Caco-2 (cell line): ENCODE data around the gene CPA5. TPM values are rescaled to one million over a fixed set of nuclear protein-coding genes. Genes with fewer than 3 reads are reported as not detected.
"Not testable (repeated sequence)": the region's sequence is repeated elsewhere in the genome, so short reads cannot be mapped to it uniquely, and the experiment has no call there.

Source experiments
- BruUV-seq: library from RNA; stranded (reverse); fragments of 400-500 nt; replicated peaks from 2 replicates; lab custom pipeline; 2021; lab: Mats Ljungman, UMichigan
- CTCF ChIA-PET: fragments of 300-600 bp; sonication (Branson Sonifier 250); formaldehyde crosslinking; loops from one replicate; lab custom pipeline; 2022; ENCODE audit warnings: antibody characterized with exemption; lab: Charles Lee
- POLR2A ChIA-PET: fragments of 300-600 bp; sonication (Branson Sonifier 250); formaldehyde crosslinking; loops from one replicate; lab custom pipeline; 2022; ENCODE audit warnings: antibody characterized with exemption; lab: Charles Lee
- DNase-seq, 2 experiments: peaks; one replicate each; pipeline versions ENCODE4 v3.0.0 to v3.0.0-alpha.2; 2020 to 2022
- H3K27me3 ChIP-seq: replicated peaks from 2 replicates; pipeline ENCODE4 v1.6.0; 2011; ENCODE audit warnings: low read length; ENCODE audit not compliant: control insufficient read depth, insufficient read depth
- H3K36me3 ChIP-seq: 2 replicates; pipeline ENCODE4 v1.5.1; 2011; ENCODE audit warnings: low read length; ENCODE audit not compliant: control insufficient read depth, insufficient read depth
- H3K4me1 ChIP-seq: fragments of 250-450 bp; sonication (Bioruptor Pico); 2 replicates; pipeline ENCODE4 v1.5.1; 2020; ENCODE audit warnings: mild to moderate bottlenecking
- H3K4me3 ChIP-seq: 2 replicates; pipeline ENCODE4 v1.5.1; 2011; ENCODE audit warnings: low read depth, mild to moderate bottlenecking, control low read depth, low read length
- H3K9me3 ChIP-seq: fragments of 250-450 bp; sonication (Bioruptor Pico); 2 replicates; pipeline ENCODE4 v1.5.1; 2020; ENCODE audit warnings: mild to moderate bottlenecking, moderate library complexity
- H3K27ac Mint-ChIP-seq: one replicate; pipeline ENCODE4 v1.8.0; 2022; ENCODE audit warnings: mixed read lengths; ENCODE audit not compliant: unreplicated experiment
- H3K27me3 Mint-ChIP-seq: one replicate; pipeline ENCODE4 v1.8.0; 2022; ENCODE audit warnings: mixed read lengths; ENCODE audit not compliant: insufficient read depth, unreplicated experiment
- H3K36me3 Mint-ChIP-seq: one replicate; pipeline ENCODE4 v1.8.0; 2022; ENCODE audit warnings: mild to moderate bottlenecking, mixed read lengths; ENCODE audit not compliant: insufficient read depth, unreplicated experiment
- H3K4me1 Mint-ChIP-seq: one replicate; pipeline ENCODE4 v1.8.0; 2022; ENCODE audit warnings: low read depth, mixed read lengths; ENCODE audit not compliant: unreplicated experiment
- H3K4me3 Mint-ChIP-seq: one replicate; pipeline ENCODE4 v1.8.0; 2022; ENCODE audit warnings: mild to moderate bottlenecking, moderate library complexity, mixed read lengths; ENCODE audit not compliant: unreplicated experiment
- H3K9me3 Mint-ChIP-seq: one replicate; pipeline ENCODE4 v1.8.0; 2022; ENCODE audit warnings: mixed read lengths; ENCODE audit not compliant: unreplicated experiment
- CTCF ChIP-seq, 2 experiments: fragments of 200-600 bp in 1 of 2; IDR thresholded peaks; 1 replicate in 1 of 2; 2 replicates in 1 of 2; pipeline versions ENCODE4 v1.5.1 to v1.8.0; 2011 to 2022; ENCODE audit warnings: antibody characterized with exemption in 1 of 2, control low read depth in 1 of 2, inconsistent platforms in 1 of 2, low read depth in 1 of 2, low read length in 1 of 2, mild to moderate bottlenecking in 1 of 2, moderate library complexity in 1 of 2; ENCODE audit not compliant: insufficient read depth in 1 of 2, severe bottlenecking in 1 of 2, unreplicated experiment in 1 of 2
- intact Hi-C: fragments of 100-400 bp; cut with micrococcal nuclease; formaldehyde crosslinking; loops from one replicate; pipeline ENCODE4 v1.10.0; 2022; ENCODE audit not compliant: unreplicated experiment
- total RNA-seq: library from RNA; stranded (reverse); gene quantifications from 2 replicates; pipeline ENCODE4 v1.2.3, GENCODE V29; 2022

Gene CPA5
- total RNA-seq, 1 experiment from 2014 or later, result not detected

GRCh38 chr7:130374507-130374906 is 29.9 kb downstream of the CPA5 start:
- POLR2A ChIA-PET, result no interaction called here
- no peak overlapping the region for H3K4me3 ChIP-seq
- H3K36me3 ChIP-seq, result 0 out of 2 replicates have a peak, but pooled peaks cover 2% of the 10 kb centered on the region
- BruUV-seq, result TSS peak; percentile 80
- Mint-ChIP-seq H3K4me3 (peak overlapping the region; percentile 75), H3K36me3 (peaks cover 13% of the 10 kb centered on the region), H3K27ac (peak overlapping the region; percentile 98), H3K4me1 (peaks cover 32% of the 10 kb centered on the region), H3K9me3 (peaks cover 23% of the 10 kb centered on the region), H3K27me3 (no peaks in the 10 kb centered on the region)
- DNase-seq, result no peak
- no peaks in the 10 kb centered on the region for H3K27me3 ChIP-seq
- peaks cover 11% of the 10 kb centered on the region for H3K9me3 ChIP-seq
- CTCF ChIA-PET, result no interaction called here
- intact Hi-C loops, result no loop called here
- TF ChIP-seq CTCF (IDR thresholded peaks at IDR 0.05; ENCODE audit: insufficient read depth in 1 of 2, low read depth in 1 of 2, low read length in 1 of 2, severe bottlenecking in 1 of 2, unreplicated experiment in 1 of 2), result no peak
- H3K4me1 ChIP-seq, result peaks cover 35% of the 10 kb centered on the region

GRCh38 chr7:130376461-130376860 is 31.8 kb downstream of the CPA5 start:
- H3K36me3 ChIP-seq, H3K4me3 ChIP-seq, intact Hi-C loops, H3K4me3 Mint-ChIP-seq, H3K36me3 Mint-ChIP-seq, H3K27me3 Mint-ChIP-seq, DNase-seq, H3K27ac Mint-ChIP-seq, BruUV-seq, H3K27me3 ChIP-seq, CTCF ChIA-PET, POLR2A ChIA-PET: not testable (repeated sequence)
- H3K9me3 ChIP-seq, result peaks cover 11% of the 10 kb centered on the region
- H3K4me1 Mint-ChIP-seq, result peaks cover 26% of the 10 kb centered on the region
- H3K4me1 ChIP-seq, result peaks cover 29% of the 10 kb centered on the region
- peaks cover 22% of the 10 kb centered on the region for H3K9me3 Mint-ChIP-seq

GRCh38 chr7:130377178-130377577 is 32.6 kb downstream of the CPA5 start:
- H3K27ac Mint-ChIP-seq, result no peak overlapping the region
- H3K9me3 Mint-ChIP-seq, result peaks cover 15% of the 10 kb centered on the region
- DNase-seq, result no peak
- H3K4me1 Mint-ChIP-seq, result peaks cover 21% of the 10 kb centered on the region
- POLR2A ChIA-PET, result no interaction called here
- CTCF ChIA-PET, result no interaction called here
- Histone ChIP-seq H3K4me3 (no peak overlapping the region), H3K4me1 (peaks cover 23% of the 10 kb centered on the region), H3K36me3 (no peaks in the 10 kb centered on the region), H3K9me3 (peaks cover 11% of the 10 kb centered on the region), H3K27me3 (no peaks in the 10 kb centered on the region)
- peaks cover 8% of the 10 kb centered on the region for H3K36me3 Mint-ChIP-seq
- H3K27me3 Mint-ChIP-seq, result no peaks in the 10 kb centered on the region
- no TSS peak for BruUV-seq
- H3K4me3 Mint-ChIP-seq, result no peak overlapping the region
- no peak for TF ChIP-seq CTCF (IDR thresholded peaks at IDR 0.05; ENCODE audit: insufficient read depth in 1 of 2, low read depth in 1 of 2, low read length in 1 of 2, severe bottlenecking in 1 of 2, unreplicated experiment in 1 of 2)
- intact Hi-C loops, result no loop called here

- H3K4me1 Mint-ChIP-seq, result peaks cover 8% of the 10 kb centered on the region
- H3K27me3 Mint-ChIP-seq, result no peaks in the 10 kb centered on the region
- CTCF ChIA-PET, result no interaction called here
- H3K36me3 Mint-ChIP-seq, result no peaks in the 10 kb centered on the region
- no peak overlapping the region for H3K4me3 ChIP-seq
- no peak overlapping the region for H3K4me3 Mint-ChIP-seq
- H3K9me3 Mint-ChIP-seq, result peaks cover 13% of the 10 kb centered on the region
- H3K27me3 ChIP-seq, result no peaks in the 10 kb centered on the region
- intact Hi-C loops, result no loop called here
- peak overlapping the region; percentile 9 for H3K27ac Mint-ChIP-seq
- TF ChIP-seq CTCF (IDR thresholded peaks at IDR 0.05; ENCODE audit: insufficient read depth in 1 of 2, low read depth in 1 of 2, low read length in 1 of 2, severe bottlenecking in 1 of 2, unreplicated experiment in 1 of 2), result no peak
- peak in 1 of 2 experiments; percentile 15 for DNase-seq
- peaks cover 11% of the 10 kb centered on the region for H3K9me3 ChIP-seq
- no peaks in the 10 kb centered on the region for H3K36me3 ChIP-seq
- H3K4me1 ChIP-seq, result peaks cover 10% of the 10 kb centered on the region
- POLR2A ChIA-PET, result no interaction called here
- BruUV-seq, result no TSS peak
Measured at GRCh38 chr7:130379019-130379418, 34.4 kb downstream of the CPA5 start.
